ENCODE results near the gene CYP39A1. TPM values are rescaled to one million over a fixed set of nuclear protein-coding genes. Genes with fewer than 3 reads are reported as not detected.

CYP39A1 gene
- total and polyA plus RNA-seq, 2 of the 13 experiments (the other 11 are each of a cell fraction or from before 2014, with no cell fraction given): 0.13 TPM; not detected in 1

GRCh38 chr6:46652603-46653438 lies at the start of gene CYP39A1, which contains the start of gene SLC25A27 (continued):
- TF ChIP-seq, protein P1, sequence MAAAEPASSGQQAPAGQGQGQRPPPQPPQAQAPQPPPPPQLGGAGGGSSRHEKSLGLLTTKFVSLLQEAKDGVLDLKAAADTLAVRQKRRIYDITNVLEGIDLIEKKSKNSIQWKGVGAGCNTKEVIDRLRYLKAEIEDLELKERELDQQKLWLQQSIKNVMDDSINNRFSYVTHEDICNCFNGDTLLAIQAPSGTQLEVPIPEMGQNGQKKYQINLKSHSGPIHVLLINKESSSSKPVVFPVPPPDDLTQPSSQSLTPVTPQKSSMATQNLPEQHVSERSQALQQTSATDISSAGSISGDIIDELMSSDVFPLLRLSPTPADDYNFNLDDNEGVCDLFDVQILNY (CRISPR knock-in tag; conservative IDR thresholded peaks at IDR 0.05): no peak
- TF ChIP-seq, protein P2, sequence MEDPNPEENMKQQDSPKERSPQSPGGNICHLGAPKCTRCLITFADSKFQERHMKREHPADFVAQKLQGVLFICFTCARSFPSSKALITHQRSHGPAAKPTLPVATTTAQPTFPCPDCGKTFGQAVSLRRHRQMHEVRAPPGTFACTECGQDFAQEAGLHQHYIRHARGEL (CRISPR knock-in tag; IDR thresholded peaks at IDR 0.05): no peak
- TF ChIP-seq ZNF180 (CRISPR knock-in tag; IDR thresholded peaks at IDR 0.05; ENCODE audit: borderline replicate concordance, low read depth): no peak
- no peak; the same call in 1 of the 2 replicates for TF ChIP-seq PATZ1 (CRISPR knock-in tag; IDR thresholded peaks at IDR 0.05)
- no peak for TF ChIP-seq NCOR1 (IDR thresholded peaks at IDR 0.05; ENCODE audit: borderline replicate concordance, low read length)
- no peak for TF ChIP-seq SKI (IDR thresholded peaks at IDR 0.05; ENCODE audit: partially characterized antibody)
- TF ChIP-seq ZNF772 (CRISPR knock-in tag; IDR thresholded peaks at IDR 0.05): 0 out of 2 replicates have a peak, but pooled peaks have one; percentile 40
- no peak for TF ChIP-seq NBN (conservative IDR thresholded peaks at IDR 0.05)
- peak; percentile 60; the same call in 1 of the 2 replicates for TF ChIP-seq SP2 (CRISPR knock-in tag; IDR thresholded peaks at IDR 0.05)
- TF ChIP-seq, protein P3, sequence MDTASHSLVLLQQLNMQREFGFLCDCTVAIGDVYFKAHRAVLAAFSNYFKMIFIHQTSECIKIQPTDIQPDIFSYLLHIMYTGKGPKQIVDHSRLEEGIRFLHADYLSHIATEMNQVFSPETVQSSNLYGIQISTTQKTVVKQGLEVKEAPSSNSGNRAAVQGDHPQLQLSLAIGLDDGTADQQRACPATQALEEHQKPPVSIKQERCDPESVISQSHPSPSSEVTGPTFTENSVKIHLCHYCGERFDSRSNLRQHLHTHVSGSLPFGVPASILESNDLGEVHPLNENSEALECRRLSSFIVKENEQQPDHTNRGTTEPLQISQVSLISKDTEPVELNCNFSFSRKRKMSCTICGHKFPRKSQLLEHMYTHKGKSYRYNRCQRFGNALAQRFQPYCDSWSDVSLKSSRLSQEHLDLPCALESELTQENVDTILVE (CRISPR knock-in tag; IDR thresholded peaks at IDR 0.05): no peak; the same call in 1 of the 2 replicates
- no peak for TF ChIP-seq CSRNP2 (CRISPR knock-in tag; conservative IDR thresholded peaks at IDR 0.05; ENCODE audit: low read depth)
- no peak for TF ChIP-seq HIVEP1 (CRISPR knock-in tag; IDR thresholded peaks at IDR 0.05)
- no peak for TF ChIP-seq HOXD1 (CRISPR knock-in tag; IDR thresholded peaks at IDR 0.05)
- no peak for TF ChIP-seq RNF2 (conservative IDR thresholded peaks at IDR 0.05; ENCODE audit: low read depth)
- TF ChIP-seq EHMT2 (IDR thresholded peaks at IDR 0.05; ENCODE audit: borderline replicate concordance, low read depth, low read length): no peak
- TF ChIP-seq THAP9 (CRISPR knock-in tag; IDR thresholded peaks at IDR 0.05; ENCODE audit: borderline replicate concordance): peak; percentile 46; the same call in 1 of the 2 replicates
- TF ChIP-seq DPF2 (CRISPR knock-in tag; IDR thresholded peaks at IDR 0.05; ENCODE audit: borderline replicate concordance, low read depth): no peak
- TF ChIP-seq ATM (IDR thresholded peaks at IDR 0.05; ENCODE audit: borderline replicate concordance): no peak

Data from HepG2 (cell line).